ENCODE measurements around the gene ITPK1.

ITPK1 gene

GRCh38 chr14:93050761-93051160 is 65.0 kb downstream of the ITPK1 start:
- DNase-seq: no peak
- Histone ChIP-seq H3K27me3 (replicated peaks; ENCODE audit: insufficient read depth, low read length) (no peaks in the 10 kb centered on the region), H3K4me2 (ENCODE audit: low read depth, low read length) (no peak overlapping the region)

GRCh38 chr14:93049867-93050331 is 65.8 kb downstream of the ITPK1 start:
- DNase-seq: no peak
- H3K4me1 ChIP-seq (ENCODE audit: low read length): no peaks in the 10 kb centered on the region
- no peak overlapping the region for H3K4me2 ChIP-seq (ENCODE audit: low read depth, low read length)
- H3K36me3 ChIP-seq (replicated peaks; ENCODE audit: insufficient read depth, low read length): no peaks in the 10 kb centered on the region
- H4K20me1 ChIP-seq (ENCODE audit: insufficient read depth, low read length): no peaks in the 10 kb centered on the region
- no peaks in the 10 kb centered on the region for H3F3A ChIP-seq (ENCODE audit: insufficient read depth, low read length)
- no peak overlapping the region for H3K4me3 ChIP-seq (ENCODE audit: low read length)
- no peak for TF ChIP-seq EZH2phosphoT487 (IDR thresholded peaks at IDR 0.05; ENCODE audit: low read length)
- no peak for TF ChIP-seq EZH2 (optimal IDR thresholded peaks at IDR 0.05; ENCODE audit: low read depth, low read length)
- TF ChIP-seq, protein P1, sequence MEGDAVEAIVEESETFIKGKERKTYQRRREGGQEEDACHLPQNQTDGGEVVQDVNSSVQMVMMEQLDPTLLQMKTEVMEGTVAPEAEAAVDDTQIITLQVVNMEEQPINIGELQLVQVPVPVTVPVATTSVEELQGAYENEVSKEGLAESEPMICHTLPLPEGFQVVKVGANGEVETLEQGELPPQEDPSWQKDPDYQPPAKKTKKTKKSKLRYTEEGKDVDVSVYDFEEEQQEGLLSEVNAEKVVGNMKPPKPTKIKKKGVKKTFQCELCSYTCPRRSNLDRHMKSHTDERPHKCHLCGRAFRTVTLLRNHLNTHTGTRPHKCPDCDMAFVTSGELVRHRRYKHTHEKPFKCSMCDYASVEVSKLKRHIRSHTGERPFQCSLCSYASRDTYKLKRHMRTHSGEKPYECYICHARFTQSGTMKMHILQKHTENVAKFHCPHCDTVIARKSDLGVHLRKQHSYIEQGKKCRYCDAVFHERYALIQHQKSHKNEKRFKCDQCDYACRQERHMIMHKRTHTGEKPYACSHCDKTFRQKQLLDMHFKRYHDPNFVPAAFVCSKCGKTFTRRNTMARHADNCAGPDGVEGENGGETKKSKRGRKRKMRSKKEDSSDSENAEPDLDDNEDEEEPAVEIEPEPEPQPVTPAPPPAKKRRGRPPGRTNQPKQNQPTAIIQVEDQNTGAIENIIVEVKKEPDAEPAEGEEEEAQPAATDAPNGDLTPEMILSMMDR (IDR thresholded peaks at IDR 0.05; ENCODE audit: low read length): no peak
- H3K27me3 ChIP-seq (replicated peaks; ENCODE audit: insufficient read depth, low read length): no peaks in the 10 kb centered on the region
- no peak overlapping the region for H2AFZ ChIP-seq (ENCODE audit: low read length)
- H3K9me2 ChIP-seq (replicated peaks; ENCODE audit: insufficient read depth, low read length): no peaks in the 10 kb centered on the region
- H3K79me2 ChIP-seq (ENCODE audit: low read length): no peaks in the 10 kb centered on the region
- no peaks in the 10 kb centered on the region for H3K9me3 ChIP-seq (replicated peaks; ENCODE audit: insufficient read depth, low read length)
- no peak overlapping the region for H3K27ac ChIP-seq (ENCODE audit: low read length)
- H3K9ac ChIP-seq (ENCODE audit: low read length): no peak overlapping the region

More at GRCh38 chr14:93050761-93051160, 65.0 kb downstream of the ITPK1 start:
- Histone ChIP-seq H3K9me2 (replicated peaks; ENCODE audit: insufficient read depth, low read length) (no peaks in the 10 kb centered on the region), H4K20me1 (ENCODE audit: insufficient read depth, low read length) (no peaks in the 10 kb centered on the region), H3K4me1 (ENCODE audit: low read length) (no peaks in the 10 kb centered on the region), H3K36me3 (replicated peaks; ENCODE audit: insufficient read depth, low read length) (no peaks in the 10 kb centered on the region), H3K9ac (ENCODE audit: low read length) (no peak overlapping the region), H3K27ac (ENCODE audit: low read length) (no peak overlapping the region), H3K79me2 (ENCODE audit: low read length) (no peaks in the 10 kb centered on the region), H3F3A (ENCODE audit: insufficient read depth, low read length) (no peaks in the 10 kb centered on the region), H2AFZ (ENCODE audit: low read length) (no peak overlapping the region), H3K4me3 (ENCODE audit: low read length) (no peak overlapping the region), H3K9me3 (replicated peaks; ENCODE audit: insufficient read depth, low read length) (no peaks in the 10 kb centered on the region)
- TF ChIP-seq EZH2phosphoT487 (IDR thresholded peaks at IDR 0.05; ENCODE audit: low read length) (no peak), EZH2 (optimal IDR thresholded peaks at IDR 0.05; ENCODE audit: low read depth, low read length) (no peak)
- TF ChIP-seq, protein P1 (IDR thresholded peaks at IDR 0.05; ENCODE audit: low read length): no peak

GRCh38 chr14:93049315-93049714 is 66.4 kb downstream of the ITPK1 start:
- Histone ChIP-seq H3K9ac (ENCODE audit: low read length) (no peak overlapping the region), H2AFZ (ENCODE audit: low read length) (no peak overlapping the region), H3K79me2 (ENCODE audit: low read length) (no peaks in the 10 kb centered on the region), H3K4me3 (ENCODE audit: low read length) (no peak overlapping the region), H3K27me3 (replicated peaks; ENCODE audit: insufficient read depth, low read length) (no peaks in the 10 kb centered on the region), H3K27ac (ENCODE audit: low read length) (no peak overlapping the region), H3K36me3 (replicated peaks; ENCODE audit: insufficient read depth, low read length) (no peaks in the 10 kb centered on the region), H3K4me1 (ENCODE audit: low read length) (no peaks in the 10 kb centered on the region), H3K4me2 (ENCODE audit: low read depth, low read length) (no peak overlapping the region), H3F3A (ENCODE audit: insufficient read depth, low read length) (no peaks in the 10 kb centered on the region), H3K9me2 (replicated peaks; ENCODE audit: insufficient read depth, low read length) (no peaks in the 10 kb centered on the region), H3K9me3 (replicated peaks; ENCODE audit: insufficient read depth, low read length) (no peaks in the 10 kb centered on the region), H4K20me1 (ENCODE audit: insufficient read depth, low read length) (no peaks in the 10 kb centered on the region)
- DNase-seq: no peak
- TF ChIP-seq EZH2phosphoT487 (IDR thresholded peaks at IDR 0.05; ENCODE audit: low read length): no peak
- TF ChIP-seq, protein P1 (IDR thresholded peaks at IDR 0.05; ENCODE audit: low read length): no peak
- no peak for TF ChIP-seq EZH2 (optimal IDR thresholded peaks at IDR 0.05; ENCODE audit: low read depth, low read length)
